Cardiac muscle cell (in vitro differentiated cells and primary cell): ENCODE results near the gene CACNB3. TPM values are rescaled to one million over a fixed set of nuclear protein-coding genes. Genes with fewer than 3 reads are reported as not detected.

Experiments
- DNase-seq, 2 donors: peaks; one replicate each; pipeline versions ENCODE4 v3.0.0 to v3.0.0-alpha.2; 2010 to 2017; ENCODE audit warnings: low read depth in 1 of 2, low spot score in 1 of 2
- H3K27ac ChIP-seq: fragments of 200-600 bp; sonication (generic); 2 replicates; pipeline ENCODE4 v1.5.1; 2016
- H3K27me3 ChIP-seq: fragments of 200-600 bp; sonication (generic); 2 replicates; pipeline ENCODE4 v1.6.0; 2016; ENCODE audit warnings: control low read depth
- H3K36me3 ChIP-seq: fragments of 200-600 bp; sonication (generic); 2 replicates; pipeline ENCODE4 v1.5.1; 2016; ENCODE audit warnings: control low read depth
- H3K4me1 ChIP-seq: fragments of 200-600 bp; sonication (generic); 2 replicates; pipeline ENCODE4 v1.8.1; 2017; ENCODE audit warnings: low read depth, mild to moderate bottlenecking, mixed run types
- H3K4me3 ChIP-seq: fragments of 200-600 bp; sonication (generic); 2 replicates; pipeline ENCODE4 v1.5.1; 2016; ENCODE audit warnings: mild to moderate bottlenecking
- H3K9me3 ChIP-seq: fragments of 200-600 bp; sonication (generic); 2 replicates; pipeline ENCODE4 v1.5.1; 2017; ENCODE audit warnings: low read depth, mild to moderate bottlenecking, control low read depth
- polyA plus RNA-seq: library from polyadenylated mRNA; unstranded; fragments of >200 nt; fragmentation: Nextera tagmentation; extraction: Ambion mirVana; gene quantifications from 2 replicates; pipeline ENCODE4 v1.2.1, GENCODE V29; 2016
- total RNA-seq: library from RNA; depleted of rRNA; stranded (reverse); fragments of >200 nt; gene quantifications from 2 replicates; pipeline ENCODE4 v1.2.3, GENCODE V29; 2016
- TF ChIP-seq, protein P1 (sequence below): IDR thresholded peaks from 2 replicates; pipeline ENCODE4 v1.5.1; 2012; ENCODE audit warnings: low read depth, mild to moderate bottlenecking, low read length

CACNB3 gene
- total and polyA plus RNA-seq, 2 experiments from 2014 or later = 20.0 to 21.9 TPM

DNA sequence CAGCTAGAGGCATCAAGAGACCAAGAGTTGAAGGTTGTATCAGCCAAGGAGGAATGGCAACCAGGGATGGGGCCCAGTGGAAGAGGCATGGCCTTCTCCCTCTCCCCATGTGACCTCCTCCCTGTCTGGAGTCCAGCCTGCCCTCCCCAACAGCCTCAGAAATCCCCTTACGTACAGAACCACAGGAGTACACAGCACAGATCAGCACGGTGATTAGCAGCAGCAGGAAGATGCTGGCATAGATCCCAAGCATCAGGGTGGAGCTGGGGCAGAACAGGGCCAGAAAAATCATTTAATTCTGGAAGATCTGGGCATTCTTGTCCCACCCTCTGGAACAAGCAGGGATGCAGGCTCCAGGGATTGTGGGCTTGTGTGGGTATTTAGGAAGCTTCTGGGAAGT, 43.8 kb upstream of the CACNB3 start:
- Histone ChIP-seq H3K4me3 (no peak overlapping the region), H3K27me3 (no peaks in the 10 kb centered on the region), H3K4me1 (peaks cover 3% of the 10 kb centered on the region), H3K27ac (no peak overlapping the region), H3K36me3 (peaks cover 51% of the 10 kb centered on the region), H3K9me3 (no peaks in the 10 kb centered on the region)
- TF ChIP-seq, protein P1, sequence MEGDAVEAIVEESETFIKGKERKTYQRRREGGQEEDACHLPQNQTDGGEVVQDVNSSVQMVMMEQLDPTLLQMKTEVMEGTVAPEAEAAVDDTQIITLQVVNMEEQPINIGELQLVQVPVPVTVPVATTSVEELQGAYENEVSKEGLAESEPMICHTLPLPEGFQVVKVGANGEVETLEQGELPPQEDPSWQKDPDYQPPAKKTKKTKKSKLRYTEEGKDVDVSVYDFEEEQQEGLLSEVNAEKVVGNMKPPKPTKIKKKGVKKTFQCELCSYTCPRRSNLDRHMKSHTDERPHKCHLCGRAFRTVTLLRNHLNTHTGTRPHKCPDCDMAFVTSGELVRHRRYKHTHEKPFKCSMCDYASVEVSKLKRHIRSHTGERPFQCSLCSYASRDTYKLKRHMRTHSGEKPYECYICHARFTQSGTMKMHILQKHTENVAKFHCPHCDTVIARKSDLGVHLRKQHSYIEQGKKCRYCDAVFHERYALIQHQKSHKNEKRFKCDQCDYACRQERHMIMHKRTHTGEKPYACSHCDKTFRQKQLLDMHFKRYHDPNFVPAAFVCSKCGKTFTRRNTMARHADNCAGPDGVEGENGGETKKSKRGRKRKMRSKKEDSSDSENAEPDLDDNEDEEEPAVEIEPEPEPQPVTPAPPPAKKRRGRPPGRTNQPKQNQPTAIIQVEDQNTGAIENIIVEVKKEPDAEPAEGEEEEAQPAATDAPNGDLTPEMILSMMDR = no peak
- no peak for DNase-seq

DNA sequence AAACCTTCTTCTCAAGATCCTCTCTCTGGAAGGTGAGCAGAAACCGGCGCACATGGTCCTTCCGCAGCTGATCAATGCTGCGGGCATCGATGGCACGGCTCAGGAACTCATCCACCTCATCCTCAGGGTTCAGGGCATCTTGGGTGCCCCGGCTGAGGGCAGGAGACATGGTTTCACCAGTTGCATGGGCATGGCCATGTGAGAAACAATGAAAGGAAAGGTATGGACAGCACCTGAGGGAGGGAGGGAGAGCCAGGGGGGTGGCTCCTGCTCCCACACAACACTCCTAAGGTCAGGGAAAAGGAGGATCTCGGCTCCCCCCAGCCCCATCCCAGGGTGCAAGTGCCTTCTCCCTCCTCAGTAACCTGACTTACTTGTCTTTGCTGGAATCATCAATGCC, 43.0 kb upstream of the CACNB3 start:
- Histone ChIP-seq H3K4me3 (no peak overlapping the region), H3K36me3 (peaks cover 46% of the 10 kb centered on the region), H3K9me3 (no peaks in the 10 kb centered on the region), H3K27me3 (no peaks in the 10 kb centered on the region), H3K4me1 (peaks cover 11% of the 10 kb centered on the region), H3K27ac (no peak overlapping the region)
- DNase-seq = no peak
- TF ChIP-seq, protein P1 = no peak

DNA sequence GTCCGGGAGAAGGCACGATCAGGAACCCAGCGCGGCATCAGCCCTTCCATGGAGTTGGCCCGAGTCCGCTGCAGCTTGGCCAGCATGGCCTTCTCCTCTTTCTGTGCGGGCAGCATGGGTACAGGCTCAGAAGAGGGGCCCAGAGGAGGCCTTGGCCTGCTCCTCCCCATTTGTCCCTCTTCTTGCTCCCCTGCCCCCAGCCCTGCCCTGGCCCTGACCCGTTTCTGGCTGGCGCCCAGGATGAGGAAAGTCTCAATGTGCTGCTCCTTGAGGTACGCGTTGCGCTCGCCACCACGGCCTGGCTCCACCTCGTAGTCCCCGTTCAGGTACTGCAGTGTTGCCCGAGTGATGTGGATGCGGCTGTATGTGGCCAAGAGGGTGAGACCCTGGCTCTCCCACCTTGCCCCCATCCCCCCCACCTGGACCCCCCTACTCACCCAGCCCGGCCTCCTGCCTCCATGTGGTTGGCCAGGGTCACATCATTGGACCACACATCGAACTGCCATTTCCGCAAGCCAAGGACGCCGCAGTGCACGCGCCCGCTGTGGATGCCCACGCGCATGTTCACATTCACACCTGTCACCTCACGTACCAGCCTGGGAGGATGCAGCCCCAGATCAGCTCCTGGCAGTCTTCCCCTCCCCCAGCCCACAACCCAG, 42.2 kb upstream of the CACNB3 start:
- no peak overlapping the region for H3K4me3 ChIP-seq
- TF ChIP-seq, protein P1 = no peak
- H3K27me3 ChIP-seq = no peaks in the 10 kb centered on the region
- no peak overlapping the region for H3K27ac ChIP-seq
- DNase-seq = no peak
- H3K9me3 ChIP-seq = no peaks in the 10 kb centered on the region
- H3K4me1 ChIP-seq = peaks cover 19% of the 10 kb centered on the region
- H3K36me3 ChIP-seq = peaks cover 39% of the 10 kb centered on the region

DNA sequence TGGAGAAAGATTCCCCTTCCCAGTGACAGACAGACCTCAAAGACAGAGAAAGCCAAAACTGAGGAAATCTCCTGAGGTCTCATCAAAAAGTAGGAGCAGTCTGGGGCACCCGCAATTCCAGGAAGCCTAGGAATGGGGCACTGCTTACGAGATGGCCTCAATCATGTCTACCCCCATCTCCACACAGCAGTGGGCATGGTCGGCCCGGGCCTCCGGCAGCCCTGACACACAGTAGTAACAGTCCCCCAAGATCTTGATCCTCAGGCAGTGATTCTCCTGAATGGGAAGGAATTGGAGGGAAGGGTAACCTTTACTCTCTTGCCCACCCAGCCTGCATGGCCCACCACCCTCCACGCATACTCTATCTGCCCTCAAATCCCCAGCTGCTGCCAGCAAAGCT, 41.3 kb upstream of the CACNB3 start:
- H3K4me3 ChIP-seq = no peak overlapping the region
- peaks cover 30% of the 10 kb centered on the region for H3K36me3 ChIP-seq
- peaks cover 27% of the 10 kb centered on the region for H3K4me1 ChIP-seq
- TF ChIP-seq, protein P1 = no peak
- no peaks in the 10 kb centered on the region for H3K27me3 ChIP-seq
- H3K27ac ChIP-seq = no peak overlapping the region
- no peak for DNase-seq
- H3K9me3 ChIP-seq = no peaks in the 10 kb centered on the region

DNA sequence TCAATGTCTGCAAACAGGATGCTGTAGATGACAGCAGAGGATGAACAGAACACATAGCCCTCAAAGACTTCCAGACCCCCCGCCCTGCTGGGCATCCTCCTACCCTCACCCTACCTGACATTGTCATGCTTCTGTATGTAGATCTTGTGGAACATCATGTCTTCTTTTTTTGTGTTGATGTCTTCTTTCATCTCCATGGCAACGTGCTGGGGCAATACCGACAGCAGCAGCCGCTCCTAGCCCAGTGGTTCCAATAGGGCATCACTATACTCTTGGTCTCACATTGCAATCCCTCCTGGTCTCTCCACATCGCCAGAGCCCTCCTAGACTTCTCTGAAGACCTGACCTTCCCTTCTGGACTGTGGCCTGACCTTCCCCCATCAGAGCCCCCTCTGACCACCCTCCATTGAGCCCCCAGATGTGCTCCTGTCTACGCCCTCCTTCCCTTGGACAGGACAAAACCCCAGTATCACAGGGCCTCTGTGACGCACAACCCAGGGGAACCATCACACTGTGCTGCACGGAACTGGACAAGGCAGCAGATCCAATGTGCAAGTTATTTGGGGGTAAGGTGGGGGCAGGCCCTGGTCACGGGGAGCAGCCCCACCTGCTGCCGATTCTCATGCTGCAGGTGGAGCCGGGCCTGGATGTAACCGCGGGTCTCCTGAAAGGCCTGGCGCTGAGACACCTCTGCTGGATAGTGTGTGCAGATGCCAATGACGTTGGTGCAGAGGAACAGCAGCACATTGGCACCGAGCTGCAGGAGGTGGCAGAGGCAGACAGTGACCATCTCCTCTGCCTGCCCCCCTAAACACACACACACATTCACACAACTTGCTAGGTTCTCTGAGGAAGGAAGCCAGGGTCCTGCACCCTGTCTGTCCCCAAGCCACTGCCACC, 40.5 kb upstream of the CACNB3 start:
- Histone ChIP-seq H3K27me3 (no peaks in the 10 kb centered on the region), H3K27ac (no peak overlapping the region), H3K9me3 (no peaks in the 10 kb centered on the region), H3K4me3 (no peak overlapping the region), H3K36me3 (peaks cover 22% of the 10 kb centered on the region), H3K4me1 (peaks cover 28% of the 10 kb centered on the region)
- TF ChIP-seq, protein P1 = no peak
- DNase-seq = no peak
